NAMALWA (cell line): Measurements from ENCODE around the gene TRUB1.
"Not testable (repeated sequence)": the region's sequence is repeated elsewhere in the genome, so short reads cannot be mapped to it uniquely, and the experiment has no call there.

ENCODE experiments used
- DNase-seq: peaks from one replicate; pipeline ENCODE4 v3.0.0-alpha.2; 2015; ENCODE audit warnings: low spot score

TRUB1 gene

GRCh38 chr10:114937962-114938855, at the start of gene TRUB1:
Gene TRUB1, plus strand, starts transcription at chr10:114938195. Its CDS starts 59 bp downstream, at chr10:114938254.
- peak; percentile 97 for DNase-seq

GRCh38 chr10:114893251-114893650, 44.7 kb upstream of the TRUB1 start:
- DNase-seq: peak; percentile 42

- no peak for DNase-seq
These were observed 43.1 kb upstream of the TRUB1 start for GRCh38 chr10:114894911-114895310.

GRCh38 chr10:114897011-114897410, 41.0 kb upstream of the TRUB1 start:
- not testable (repeated sequence) for DNase-seq

- DNase-seq: no peak
These were observed 40.4 kb upstream of the TRUB1 start for GRCh38 chr10:114897593-114897992.

GRCh38 chr10:114899982-114900381, 38.0 kb upstream of the TRUB1 start:
- DNase-seq: no peak

- no peak for DNase-seq
These were observed 37.3 kb upstream of the TRUB1 start for GRCh38 chr10:114900658-114901057.

GRCh38 chr10:114902151-114902550, 35.8 kb upstream of the TRUB1 start:
- no peak for DNase-seq

- no peak for DNase-seq
These were observed 32.5 kb upstream of the TRUB1 start for GRCh38 chr10:114905450-114905849.

- no peak for DNase-seq
These were observed 31.0 kb upstream of the TRUB1 start for GRCh38 chr10:114906981-114907380.

- no peak for DNase-seq
These were observed 29.1 kb upstream of the TRUB1 start for GRCh38 chr10:114908896-114909295.

- DNase-seq: no peak
These were observed 26.8 kb upstream of the TRUB1 start for GRCh38 chr10:114911052-114911711.

GRCh38 chr10:114911801-114912469, 26.1 kb upstream of the TRUB1 start:
- no peak for DNase-seq

- no peak for DNase-seq
These were observed 25.5 kb upstream of the TRUB1 start for GRCh38 chr10:114912470-114912859.

- no peak for DNase-seq
These were observed 23.4 kb upstream of the TRUB1 start for GRCh38 chr10:114914560-114914959.

- no peak for DNase-seq
These were observed 22.7 kb upstream of the TRUB1 start for GRCh38 chr10:114915294-114915693.

- DNase-seq: no peak
These were observed 21.3 kb upstream of the TRUB1 start for GRCh38 chr10:114916653-114917052.

GRCh38 chr10:114917459-114917858, 20.5 kb upstream of the TRUB1 start:
- DNase-seq: no peak

GRCh38 chr10:114917927-114918672, 19.9 kb upstream of the TRUB1 start:
- no peak for DNase-seq

GRCh38 chr10:114920459-114920858, 17.5 kb upstream of the TRUB1 start:
- no peak for DNase-seq

GRCh38 chr10:114922003-114922402, 16.0 kb upstream of the TRUB1 start:
- no peak for DNase-seq

- no peak for DNase-seq
These were observed 14.4 kb upstream of the TRUB1 start for GRCh38 chr10:114923551-114923950.
